SK-N-MC (cell line): Measurements from ENCODE around the gene MSTN.

Source experiments
- EZH2 ChIP-seq: fragments of 200-600 bp; sonication (generic); IDR thresholded peaks from one replicate; pipeline ENCODE4 v1.6.1; 2017; ENCODE audit warnings: antibody characterized with exemption
- FOXP2 ChIP-seq: optimal IDR thresholded peaks from 2 replicates; pipeline ENCODE3; 2011; ENCODE audit warnings: mild to moderate bottlenecking, moderate library complexity; ENCODE audit not compliant: insufficient read depth; ENCODE audit errors: extremely low read length, control extremely low read depth
- POLR2AphosphoS5 ChIP-seq: IDR thresholded peaks from 2 replicates; pipeline ENCODE4 v1.6.1; 2012; ENCODE audit warnings: mild to moderate bottlenecking, low read depth, low read length, borderline replicate concordance

- TF ChIP-seq EZH2, result no peak
- TF ChIP-seq POLR2AphosphoS5, result no peak
- no peak for TF ChIP-seq FOXP2
Observed at GRCh38 chr2:190084704-190085103, 22.2 kb upstream of the MSTN start.
